HG03103 (cell line): ENCODE results near the gene TMTC2.
"Not testable (repeated sequence)": the region's sequence is repeated elsewhere in the genome, so short reads cannot be mapped to it uniquely, and the experiment has no call there.

Experiments
- ATAC-seq: cut with Tn5 transposase; IDR thresholded peaks from one replicate; pipeline ENCODE4 v1.9.1; 2021; ENCODE audit warnings: low read depth; ENCODE audit not compliant: unreplicated experiment

The TMTC2 gene

DNA sequence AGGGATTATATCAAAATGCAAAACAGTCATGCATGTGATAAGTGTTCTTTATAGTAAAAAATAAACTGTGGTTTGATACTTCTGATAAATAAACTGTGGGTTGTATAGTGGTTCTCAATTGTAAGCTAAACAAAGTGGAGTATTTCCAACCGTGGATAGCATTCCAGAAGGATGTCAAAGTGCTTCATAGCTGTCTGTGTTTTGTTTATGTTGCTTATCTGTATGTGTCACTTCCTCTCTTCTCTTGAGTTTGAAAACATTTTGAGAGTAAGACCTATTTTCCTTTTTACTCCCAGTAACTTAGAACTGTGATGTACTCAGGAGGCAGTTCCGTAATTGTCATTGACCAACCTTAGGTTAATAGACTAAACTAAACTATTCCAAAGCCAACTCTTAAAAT is 415.8 kb downstream of the TMTC2 start:
- ATAC-seq = no peak

DNA sequence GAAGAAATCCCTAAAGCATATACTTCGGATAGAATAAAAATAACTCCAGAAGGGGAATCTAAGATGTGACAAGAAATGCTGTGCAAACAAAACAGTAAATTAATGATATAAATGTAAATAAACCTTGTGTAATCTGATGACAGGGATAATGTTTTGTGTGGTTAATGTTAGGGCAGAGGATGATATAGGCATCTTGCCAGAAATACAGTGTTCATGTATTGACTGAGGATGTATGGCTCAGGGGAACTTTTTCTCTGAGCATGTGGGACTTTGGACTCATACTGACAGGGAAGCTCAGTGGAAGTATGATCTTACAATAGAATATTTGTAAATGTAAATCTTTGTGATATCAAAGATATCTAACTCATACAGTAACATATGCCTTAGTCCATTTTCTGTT is 420.2 kb downstream of the TMTC2 start:
- ATAC-seq = no peak

DNA sequence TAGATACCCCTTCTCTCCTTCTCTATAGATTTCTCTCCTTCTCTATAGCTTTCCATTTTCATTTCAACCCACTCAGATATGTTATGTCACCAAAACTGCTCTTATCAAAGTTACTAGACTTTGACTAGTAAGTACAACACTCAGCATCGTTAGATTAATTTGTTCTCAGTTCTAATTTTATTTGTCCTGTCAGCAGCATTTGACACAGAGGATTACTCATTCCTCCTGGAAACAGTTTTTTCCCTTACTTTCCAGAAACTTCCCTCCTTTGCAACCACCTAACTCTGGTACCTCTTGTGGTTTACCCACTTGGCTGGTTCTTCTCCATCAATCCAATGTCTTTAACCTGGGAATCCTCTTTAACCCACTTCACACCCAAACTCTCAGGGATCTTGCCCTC is 423.7 kb downstream of the TMTC2 start:
- no peak for ATAC-seq

DNA sequence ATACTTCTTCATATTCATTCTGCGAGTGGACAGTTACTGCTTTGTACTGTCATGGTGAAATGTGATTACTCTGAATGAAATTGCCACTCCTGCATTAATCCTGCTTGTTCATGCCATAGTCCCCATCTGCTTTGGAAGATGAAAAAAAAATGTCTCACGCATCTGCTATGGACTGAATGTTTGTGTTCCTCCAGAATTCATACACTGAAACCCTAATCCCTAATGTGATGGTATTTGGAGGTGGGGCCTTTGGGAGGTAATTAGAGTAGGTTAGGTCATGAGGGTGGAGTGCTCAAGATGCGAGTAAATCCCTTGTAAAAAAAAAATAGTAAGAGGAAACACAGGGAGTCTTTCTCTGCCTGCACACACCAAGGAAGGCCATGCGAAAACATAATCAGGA is 427.2 kb downstream of the TMTC2 start:
- no peak for ATAC-seq

DNA sequence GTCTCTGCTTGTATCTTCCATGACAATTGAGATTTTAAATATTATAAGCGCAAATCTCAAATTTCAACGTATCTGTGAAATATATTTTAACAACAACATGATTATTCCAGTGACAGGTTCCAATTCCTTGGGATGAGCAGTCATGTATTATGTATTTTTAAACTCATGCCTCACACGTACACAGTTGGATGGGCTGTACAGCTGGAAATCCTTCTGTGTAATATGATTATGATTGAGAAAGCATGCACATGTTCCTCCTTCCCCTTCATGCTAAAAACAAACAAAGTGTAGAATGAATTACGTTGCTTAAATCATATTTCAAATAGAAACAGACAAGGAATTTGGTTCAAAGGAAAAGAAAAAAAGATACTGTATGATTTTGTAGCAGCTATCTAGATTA is 428.3 kb downstream of the TMTC2 start:
- ATAC-seq = no peak

DNA sequence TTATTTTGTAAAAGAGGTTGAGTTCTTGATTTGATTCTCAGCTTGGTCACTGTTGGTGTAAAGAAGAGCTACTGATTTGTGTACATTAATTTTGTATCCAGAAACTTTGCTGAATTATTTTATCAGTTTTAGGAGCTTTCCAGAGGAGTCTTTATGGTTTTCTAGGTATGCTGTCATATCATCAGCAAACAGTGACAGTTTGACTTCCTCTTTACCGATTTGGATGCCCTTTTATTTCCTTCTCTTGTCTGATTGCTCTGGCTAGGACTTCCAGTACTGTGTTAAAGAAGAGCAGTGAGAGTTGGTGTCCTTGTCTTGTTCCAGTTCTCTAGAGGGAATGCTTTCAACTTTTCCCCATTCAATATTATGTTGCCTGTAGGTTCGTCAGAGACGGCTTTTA is 431.2 kb downstream of the TMTC2 start:
- ATAC-seq = not testable (repeated sequence)

DNA sequence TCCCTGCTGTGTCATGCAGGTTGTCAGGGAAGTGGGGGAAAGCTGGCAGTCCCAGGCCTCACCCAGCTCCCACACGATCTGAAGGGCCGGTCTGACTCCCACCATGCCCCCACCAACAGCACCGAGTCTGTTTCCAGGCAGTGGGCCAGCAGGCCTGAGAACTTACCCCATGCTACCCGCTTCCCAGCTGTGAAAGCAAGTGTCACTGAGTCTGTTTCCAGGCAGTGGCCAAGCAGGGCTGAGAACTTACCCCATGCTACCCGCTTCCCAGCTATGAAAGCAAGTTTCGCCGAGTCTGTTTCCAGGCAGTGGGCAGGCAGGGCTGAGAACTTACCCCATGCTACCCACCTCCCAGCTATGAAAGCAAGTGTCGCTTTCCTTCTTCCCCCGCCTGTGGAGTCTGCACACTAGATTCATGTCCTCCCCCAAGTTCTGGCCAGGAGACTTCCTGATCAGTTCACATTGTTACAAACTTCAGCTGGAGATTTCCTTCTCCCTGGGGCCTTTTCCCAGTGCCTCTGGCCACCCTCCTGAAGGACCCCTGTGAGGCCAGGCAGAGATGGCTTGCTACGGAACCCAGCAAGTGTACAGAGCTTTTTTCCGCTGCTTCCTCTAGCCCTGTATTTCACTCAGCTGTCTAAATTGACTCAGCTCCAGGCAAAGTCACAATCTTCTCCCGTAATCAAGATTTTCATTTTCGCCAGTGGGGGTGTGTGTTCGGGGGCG is 435.4 kb downstream of the TMTC2 start:
- no peak for ATAC-seq

DNA sequence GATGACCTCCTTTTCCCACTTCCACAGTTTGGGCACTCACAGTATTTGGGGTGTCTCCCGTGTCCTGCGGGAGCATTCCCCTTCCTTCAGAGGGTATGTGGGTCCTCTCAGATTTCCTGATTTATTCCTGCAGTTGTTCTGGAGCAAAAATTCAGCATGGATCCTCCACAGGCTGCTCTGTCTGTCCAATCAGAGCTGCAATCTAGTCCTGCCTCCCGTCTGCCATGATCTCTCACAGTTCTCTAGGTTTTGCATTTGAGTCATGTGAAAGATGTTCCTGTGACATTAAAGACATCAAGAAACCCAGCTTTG is 435.9 kb downstream of the TMTC2 start:
- ATAC-seq = no peak

DNA sequence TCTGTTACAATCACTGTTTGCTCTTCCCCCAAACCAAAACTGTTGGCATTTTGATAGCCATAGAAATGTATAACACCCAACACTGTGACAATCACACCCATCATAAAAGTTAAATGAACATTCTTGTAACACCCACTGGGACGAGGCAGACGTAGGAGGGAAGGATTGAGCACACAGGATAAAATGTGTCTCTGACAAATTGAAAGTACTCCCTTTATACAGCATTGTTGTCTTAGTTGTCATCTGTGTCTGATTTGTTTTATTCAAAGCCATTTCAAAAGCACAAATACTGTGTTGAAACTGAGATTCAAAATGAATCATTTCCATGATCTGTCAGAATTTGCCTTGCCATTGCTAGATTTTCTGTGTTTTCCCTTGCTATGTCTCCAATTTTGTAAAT is 436.3 kb downstream of the TMTC2 start:
- no peak for ATAC-seq

DNA sequence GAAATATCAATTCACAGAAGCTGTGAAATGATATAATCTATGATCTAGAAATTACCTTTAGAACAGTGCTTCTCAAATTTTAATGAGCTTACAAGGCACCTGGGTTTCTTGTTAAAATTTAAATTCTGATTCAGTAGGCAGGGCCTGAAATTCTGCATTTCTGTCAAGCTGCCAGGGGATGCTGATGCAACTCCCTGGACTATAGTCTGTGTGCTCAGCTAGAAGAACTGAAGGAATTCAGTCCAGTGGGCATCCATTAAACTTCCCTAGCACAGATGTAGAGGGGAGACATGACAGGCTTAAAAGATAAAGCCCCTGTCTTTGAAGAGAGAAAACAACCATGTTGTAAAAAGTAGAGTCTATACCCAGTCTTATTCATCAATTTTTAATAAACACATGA is 441.8 kb downstream of the TMTC2 start:
- ATAC-seq = no peak

DNA sequence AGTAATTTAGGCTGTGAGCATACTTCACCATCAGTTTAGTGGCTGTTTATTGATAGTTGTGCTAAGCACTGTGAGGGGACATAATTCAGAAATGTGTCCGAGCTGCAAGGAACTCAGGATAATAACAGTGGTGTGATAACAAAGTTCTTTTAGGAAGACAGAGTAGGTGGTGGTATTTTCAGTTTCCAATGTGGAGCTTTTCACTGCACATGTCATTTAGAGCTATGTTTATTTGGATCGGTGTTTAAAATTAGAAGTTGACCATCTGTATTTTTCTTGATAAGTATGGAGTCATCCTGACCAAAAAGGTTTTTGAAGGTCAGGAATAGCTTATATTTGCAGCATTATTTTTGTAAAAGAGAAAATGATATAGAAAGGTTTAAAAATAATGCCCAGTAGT is 443.5 kb downstream of the TMTC2 start:
- ATAC-seq = no peak

DNA sequence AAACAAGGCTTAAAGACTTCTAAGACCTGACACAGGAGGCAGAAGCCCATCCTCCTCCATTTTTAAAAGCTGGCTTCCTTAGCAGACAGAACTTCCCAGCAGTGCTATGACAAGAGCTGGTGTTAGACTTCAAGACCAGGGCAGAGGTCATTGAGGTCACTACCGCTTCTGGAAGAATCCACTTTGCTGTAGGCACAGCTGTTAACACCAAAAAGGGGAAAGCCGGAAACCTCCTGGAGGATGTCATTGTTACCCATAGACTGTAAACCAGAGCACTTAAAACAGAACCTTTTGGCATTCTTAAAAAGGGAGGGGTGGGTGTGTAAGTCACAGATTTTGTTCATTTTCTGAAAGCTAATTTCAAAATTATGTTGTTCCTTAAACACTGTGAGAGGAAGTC is 445.7 kb downstream of the TMTC2 start:
- ATAC-seq = no peak

DNA sequence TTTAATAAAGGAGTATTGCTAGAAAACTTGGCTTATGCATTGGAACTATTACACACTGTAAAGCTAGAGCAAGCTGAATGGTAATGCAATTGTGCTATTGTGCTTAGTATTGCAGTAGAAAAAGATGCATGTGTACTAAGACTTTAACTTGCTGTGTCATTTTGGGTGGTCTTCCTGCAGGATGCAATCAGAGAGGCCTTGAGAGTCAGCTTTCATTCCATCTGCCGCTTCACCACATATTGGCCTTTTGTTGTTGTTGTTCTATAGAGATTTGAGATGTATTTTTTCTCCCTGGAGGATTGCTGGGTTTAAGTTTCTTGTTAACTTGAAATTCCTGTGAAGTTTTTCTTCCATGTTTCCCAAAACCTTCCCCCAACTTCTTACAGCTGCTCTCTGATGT is 449.7 kb downstream of the TMTC2 start:
- ATAC-seq = no peak

DNA sequence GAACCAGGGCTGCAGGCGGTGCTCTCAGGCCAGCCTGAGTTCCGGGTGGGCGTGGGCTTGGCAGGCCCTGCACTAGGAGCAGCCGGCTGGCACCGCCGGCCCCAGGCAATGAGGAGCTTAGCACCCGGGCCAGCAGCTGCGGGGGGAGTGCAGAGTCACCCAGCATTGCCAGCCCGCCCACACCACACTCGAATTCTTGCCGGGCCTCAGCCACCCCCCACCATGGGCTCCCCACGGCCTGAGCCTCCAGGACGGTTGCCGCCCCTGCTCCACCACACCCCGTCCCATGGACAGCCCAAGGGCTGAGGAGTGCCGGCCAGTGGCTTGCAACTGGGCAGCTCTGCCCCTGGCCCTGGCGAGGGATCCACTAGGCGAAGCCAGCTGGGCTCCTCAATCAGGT is 453.4 kb downstream of the TMTC2 start:
- ATAC-seq = no peak

DNA sequence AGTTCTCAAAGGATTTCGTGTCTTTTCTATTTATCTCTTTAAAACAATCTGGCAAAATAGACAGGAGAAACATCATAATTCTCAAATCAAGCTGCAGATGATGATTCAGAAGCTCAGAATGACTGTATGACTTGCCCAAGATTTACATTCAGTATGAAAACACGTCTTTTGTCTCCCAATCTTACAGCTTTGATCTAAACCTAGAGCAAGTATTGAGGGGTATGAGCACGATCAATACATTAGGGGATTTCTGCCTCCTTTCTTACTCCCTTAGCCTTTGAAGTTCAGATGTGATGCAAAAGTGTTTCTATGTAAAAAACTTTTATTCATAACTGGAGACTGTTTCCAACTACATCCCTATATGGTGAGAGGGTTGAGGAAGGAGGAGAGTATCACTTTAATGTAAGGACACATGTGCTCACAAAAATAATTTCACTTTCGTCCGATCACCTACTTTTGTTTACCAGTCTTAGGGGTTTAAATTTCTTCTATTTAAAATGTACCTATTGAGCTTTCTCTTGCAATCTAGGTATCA is 454.8 kb downstream of the TMTC2 start:
- no peak for ATAC-seq

DNA sequence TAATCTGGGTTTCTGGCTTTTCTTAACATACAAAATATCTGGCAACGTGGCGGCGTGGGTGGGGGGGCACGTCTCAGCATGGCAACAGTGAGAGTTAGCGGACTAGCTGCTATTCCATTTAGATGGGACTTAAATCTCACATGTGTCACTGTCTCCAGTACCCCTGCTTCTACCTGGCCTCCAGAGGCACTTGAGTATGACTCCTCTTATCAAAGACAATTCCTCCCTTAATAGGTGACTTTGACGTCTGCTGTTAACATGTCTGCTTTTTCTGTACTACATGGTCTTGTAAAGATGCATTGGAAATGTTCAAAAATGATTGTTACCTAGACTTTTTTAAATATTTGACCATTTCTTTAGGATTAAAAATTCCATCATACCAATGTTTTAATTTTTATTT is 456.2 kb downstream of the TMTC2 start:
- ATAC-seq = no peak

DNA sequence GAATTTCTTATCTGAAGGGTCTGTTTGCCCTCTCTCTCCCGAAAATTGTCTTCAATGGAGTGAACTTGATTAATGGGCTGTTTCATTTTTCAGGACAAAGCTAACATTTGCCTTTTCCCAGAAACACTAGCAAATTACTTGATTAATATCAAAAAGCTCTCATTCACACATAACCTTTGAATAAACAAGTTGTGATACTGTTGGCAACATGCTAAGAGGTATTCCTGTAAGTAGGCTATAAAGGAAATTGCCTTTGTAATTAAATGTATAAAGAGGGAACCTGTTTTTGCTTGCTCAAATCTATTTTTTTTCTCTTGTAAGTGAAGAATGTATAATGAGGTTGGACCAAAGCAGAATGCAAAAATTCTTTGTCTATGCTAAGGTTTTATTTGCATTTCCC is 457.2 kb downstream of the TMTC2 start:
- no peak for ATAC-seq

DNA sequence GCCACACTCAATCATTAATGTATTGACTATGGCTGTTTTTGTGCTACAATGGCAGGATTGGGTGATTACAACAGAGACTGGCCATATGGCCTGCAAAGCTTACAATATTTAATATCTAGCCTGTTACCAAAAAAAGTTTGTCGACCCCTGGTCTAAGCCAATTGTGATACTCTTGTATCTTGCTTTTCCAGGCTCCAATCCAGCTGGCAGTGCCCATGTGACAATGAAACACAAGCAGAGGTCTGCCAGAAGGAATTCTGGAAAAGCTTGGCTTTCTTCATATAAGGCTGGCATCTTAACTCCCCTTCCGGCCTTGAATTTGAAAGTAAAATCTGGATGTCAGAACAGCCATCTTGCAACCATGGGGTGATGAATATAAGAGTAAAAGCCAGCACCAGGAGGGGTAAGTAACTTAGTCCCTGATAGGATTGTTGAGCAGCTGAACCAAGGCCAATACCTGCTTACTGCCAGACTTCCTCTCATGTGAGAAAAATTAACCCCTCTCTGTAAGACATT is 458.7 kb downstream of the TMTC2 start:
- ATAC-seq = no peak

DNA sequence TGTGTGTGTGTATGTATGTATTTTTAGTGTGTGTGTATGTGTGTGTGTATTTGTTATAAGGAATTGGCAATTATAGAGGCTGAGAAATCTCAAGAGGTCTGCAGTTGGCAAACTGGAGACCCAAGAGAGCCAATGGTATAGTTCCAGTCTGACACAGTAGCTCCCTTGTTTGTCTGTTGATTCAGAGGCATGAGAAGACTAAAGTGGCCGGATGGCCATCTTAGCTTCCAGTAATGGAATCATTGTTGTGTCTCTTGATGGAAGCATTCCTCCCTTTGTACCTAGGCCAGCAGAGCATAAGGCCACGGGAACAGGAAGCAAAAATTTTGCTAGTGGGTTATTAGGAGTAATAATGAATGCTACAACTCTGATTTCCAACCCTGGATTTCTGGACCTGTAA is 460.6 kb downstream of the TMTC2 start:
- no peak for ATAC-seq

DNA sequence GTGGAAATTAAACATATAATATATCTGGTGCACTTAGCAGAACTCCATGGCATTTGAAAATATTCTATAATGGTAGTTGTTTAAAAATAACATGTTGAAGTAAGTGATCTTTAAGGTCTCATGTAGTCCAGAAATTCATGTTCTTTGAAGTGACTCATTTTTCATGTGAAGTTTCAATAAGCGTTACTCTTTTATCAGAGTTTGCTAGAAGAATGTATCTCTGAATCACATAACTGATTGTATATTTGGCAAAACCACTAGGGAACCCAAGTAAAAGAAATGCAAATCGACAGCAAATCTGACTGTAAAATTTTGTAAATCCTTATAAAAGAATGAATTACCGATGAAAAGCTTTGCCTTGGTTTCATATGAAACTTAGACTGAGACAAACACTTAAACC is 463.3 kb downstream of the TMTC2 start:
- no peak for ATAC-seq

DNA sequence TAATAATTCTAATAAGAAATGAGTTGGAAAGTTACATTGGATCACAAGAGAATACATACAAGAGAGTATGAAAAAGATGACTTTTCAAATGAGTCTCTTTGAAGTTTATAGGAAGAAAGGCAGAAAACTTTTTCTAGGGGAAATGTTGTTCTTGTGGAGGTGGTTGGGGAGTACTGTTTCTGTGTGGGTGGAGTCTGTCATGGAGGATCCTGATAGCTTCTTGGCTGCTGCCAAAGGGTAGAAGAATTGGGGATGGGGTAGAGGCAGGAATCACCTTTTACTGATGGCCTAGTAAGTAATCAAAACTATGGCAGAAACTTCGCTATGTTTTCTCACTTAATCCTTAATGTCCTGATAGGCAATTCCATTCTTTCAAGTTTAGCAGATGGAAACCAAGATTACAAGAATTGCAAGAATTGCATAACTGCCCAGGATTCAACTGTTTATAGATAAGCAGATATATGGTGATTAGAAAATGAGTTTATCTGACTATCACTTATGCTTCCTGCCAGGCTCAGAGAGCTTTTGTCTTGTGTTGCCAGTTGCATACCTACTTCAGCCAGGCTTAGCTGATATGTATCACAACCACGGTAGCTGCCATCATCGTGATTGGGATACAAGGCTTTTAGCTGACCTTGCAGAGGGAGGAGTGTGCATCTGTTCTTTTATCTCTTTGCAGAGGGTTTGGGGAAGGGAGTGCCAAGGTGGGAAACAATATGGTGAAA is 463.9 kb downstream of the TMTC2 start:
- no peak for ATAC-seq

DNA sequence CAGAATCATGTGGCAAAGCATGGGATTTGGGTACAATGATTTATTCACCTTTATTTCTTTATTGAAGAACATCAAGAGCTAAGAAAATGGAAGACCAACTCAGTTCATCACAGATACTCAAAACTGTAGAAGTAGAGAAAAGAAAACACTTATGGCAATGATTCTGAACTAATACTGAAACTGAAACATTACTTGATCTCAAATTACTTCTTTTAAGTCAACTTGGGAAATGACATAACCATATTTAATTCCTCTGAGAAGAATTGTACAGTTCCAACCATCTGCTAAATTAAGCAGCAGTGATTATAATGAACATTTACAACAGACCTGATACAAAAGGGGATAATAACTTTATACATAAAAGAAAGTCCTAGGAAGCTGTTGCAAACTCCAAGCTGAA is 466.5 kb downstream of the TMTC2 start:
- ATAC-seq = no peak
